NCI-H524 (cell line): ENCODE measurements around the gene SLC16A4.
"Not testable (repeated sequence)": the region's sequence is repeated elsewhere in the genome, so short reads cannot be mapped to it uniquely, and the experiment has no call there.

ENCODE experiments used
- DNase-seq, 2 experiments: peaks; one replicate each; lab custom pipeline; 2025; lab: John Stamatoyannopoulos, UW

SLC16A4 gene

DNA sequence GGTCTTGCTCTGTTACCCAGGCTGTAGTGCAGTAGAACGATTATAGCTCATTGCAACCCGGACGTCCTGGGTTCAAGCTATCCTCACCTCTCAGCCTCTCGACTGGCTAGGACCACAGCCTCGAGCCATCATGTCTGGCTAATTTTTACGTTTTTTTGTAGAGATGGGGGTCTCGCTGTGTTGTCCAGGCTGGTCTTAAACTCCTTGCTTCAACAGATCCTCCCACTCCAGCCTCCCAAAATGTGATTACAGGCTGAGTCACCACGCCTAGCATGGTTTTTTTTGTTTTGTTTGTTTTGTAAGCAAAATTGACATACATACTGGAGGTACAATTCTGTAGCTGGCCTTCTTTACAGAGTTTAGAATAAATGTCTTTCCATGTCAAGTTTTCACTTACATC lies 17.7 kb upstream of the SLC16A4 start:
- no peak for DNase-seq

DNA sequence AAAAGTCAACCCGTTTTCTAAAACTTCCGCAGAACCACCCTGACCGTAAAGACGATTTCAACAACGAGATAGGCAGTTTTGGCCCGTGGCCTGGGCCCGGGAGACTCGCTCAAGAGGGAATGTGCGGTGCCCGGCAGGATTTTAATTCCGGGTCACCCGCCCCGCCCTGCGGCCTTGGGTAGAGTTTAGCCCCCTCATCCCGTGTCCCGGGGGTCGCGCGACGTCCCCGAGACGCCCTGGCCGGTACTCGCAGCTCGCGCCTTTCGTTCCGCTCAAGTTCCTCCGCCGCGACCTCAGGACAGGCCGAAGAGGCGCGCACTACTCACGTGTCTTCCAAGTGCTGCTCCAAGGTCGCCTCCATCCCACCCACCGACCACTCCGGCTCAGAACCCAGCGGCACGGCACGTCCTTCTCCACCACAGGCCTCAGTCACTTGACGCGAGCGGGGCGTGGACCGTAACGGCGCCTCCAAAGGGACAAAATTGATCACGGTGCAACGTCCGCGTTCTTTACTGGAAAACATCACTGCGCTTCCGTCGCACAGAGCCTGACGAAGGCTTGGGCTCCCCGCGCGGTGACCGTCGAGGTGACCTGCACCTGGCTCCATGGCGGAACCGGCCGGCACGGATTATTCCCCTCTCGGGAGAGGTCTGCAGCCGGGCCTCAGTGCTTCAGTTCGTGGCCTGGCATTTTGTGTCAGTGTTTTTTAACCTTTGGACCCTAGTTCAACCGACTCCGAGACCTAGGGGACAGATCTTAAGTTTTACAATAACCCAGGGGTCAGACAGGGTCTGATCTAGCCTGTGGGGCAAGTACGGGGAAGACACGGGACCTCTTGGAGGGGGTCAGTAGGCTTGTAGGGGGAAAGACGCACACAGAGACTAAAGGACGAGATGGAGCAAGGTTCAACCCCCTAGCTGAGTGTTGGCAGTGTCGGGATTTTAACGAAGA lies 16.7 kb upstream of the SLC16A4 start, which contains the start of gene LAMTOR5:
LAMTOR5 (minus strand) TSS at position 435 of the 951 bp plus-strand sequence; CDS start at position 361, 74 bp downstream.
- peak; percentile 82 to 91 for DNase-seq

DNA sequence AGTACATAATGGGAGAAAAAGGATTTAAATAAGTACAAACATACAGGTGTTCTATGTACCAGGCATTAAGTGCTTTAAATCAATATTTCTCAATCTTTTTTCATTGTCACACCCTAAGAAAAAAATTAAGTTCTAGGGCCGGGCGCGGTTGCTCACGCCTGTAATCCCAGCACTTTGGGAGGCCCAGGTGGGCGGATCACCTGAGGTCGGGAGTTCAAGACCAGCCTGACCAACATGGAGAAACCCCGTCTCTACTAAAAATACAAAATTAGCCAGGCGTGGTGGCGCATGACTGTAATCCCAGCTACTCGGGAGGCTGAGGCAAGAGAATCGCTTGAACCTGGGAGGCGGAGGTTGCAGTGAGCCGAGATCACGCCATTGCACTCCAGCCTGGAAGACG lies 15.6 kb upstream of the SLC16A4 start:
- DNase-seq = not testable (repeated sequence)

DNA sequence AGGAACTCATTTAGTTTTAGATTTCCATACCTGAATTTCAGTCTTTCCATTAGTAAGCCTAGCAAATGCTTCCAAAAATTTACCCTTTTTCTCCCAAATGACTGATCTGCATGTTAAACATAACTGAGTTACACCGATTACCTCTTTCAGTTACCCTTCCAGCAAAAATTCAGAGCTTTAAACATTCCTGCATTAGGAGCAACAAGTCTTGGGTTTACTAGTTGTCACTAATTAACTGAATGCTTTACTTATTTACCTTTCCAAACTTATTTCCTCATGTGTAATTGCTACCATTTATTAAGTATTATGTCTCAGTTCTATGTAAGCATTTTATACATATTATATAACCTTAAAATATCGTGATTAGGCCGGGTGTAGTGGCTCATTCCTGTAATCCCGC lies 13.6 kb upstream of the SLC16A4 start:
- DNase-seq = no peak

DNA sequence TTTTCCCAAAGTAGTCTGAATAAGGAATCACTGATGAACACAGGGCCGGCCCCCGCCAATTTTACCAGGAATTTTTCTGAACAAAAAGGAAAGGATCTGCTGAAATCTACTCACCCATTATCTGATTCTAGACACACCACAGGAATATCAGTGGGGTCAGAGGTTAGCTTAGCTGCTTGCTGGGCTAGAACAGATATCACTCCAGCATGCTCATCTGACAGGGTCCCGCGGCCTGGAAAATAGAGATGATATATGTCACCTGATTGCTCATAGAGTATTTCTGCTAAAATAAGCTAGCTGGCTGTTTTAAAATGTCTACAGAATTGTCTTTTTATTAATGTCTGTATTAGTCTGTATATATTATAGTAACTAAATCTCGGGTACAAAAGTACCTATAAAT lies 13.0 kb upstream of the SLC16A4 start:
- no peak for DNase-seq

DNA sequence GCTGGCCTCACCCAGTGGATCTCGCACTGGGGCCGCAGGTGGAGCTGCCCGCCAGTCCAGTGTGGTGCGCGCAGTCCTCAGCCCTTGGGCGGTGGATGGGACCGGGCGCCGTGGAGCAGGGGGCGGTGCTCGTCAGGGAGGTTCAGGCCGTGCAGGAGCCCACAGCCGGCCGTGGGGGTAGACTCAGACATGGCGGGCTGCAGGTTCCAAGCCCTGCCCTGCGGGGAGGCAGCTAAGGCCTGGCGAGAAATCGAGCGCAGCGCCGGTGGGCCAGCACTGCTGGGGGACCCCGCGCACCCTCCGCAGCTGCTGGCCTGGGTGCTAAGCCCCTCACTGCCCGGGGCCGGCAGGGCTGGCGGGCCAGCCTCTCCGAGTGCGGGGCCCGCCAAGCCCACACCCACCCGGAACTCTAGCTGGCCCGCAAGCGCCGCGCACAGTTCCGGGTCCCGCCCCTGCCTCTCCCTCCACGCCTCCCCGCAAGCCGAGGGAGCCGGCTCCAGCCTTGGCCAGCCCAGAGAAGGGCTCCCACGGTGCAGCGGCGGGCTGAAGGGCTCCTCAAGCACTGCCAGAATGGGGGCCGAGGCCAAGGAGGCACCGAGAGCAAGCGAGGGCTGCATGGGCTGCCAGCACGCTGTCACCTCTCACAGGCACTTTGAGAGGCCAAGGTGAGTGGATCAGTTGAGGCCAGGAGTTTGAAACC lies 5.6 kb upstream of the SLC16A4 start:
- not testable (repeated sequence) for DNase-seq

DNA sequence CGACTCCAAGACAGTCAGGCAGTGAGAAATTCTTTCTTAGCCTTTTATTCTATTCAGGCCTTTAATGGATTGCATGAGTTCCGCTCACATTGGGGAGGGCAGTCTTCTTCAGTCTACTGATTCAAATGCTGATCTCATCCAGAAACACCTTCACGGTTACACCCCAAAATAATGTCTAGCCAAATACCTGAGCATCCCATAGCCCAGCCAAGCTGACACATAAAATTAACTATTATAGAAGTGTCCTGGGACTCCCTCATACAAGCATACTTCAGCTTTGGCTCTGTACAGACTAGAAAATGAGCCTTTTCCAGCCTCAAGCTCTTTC lies 3.6 kb upstream of the SLC16A4 start:
- no peak for DNase-seq

DNA sequence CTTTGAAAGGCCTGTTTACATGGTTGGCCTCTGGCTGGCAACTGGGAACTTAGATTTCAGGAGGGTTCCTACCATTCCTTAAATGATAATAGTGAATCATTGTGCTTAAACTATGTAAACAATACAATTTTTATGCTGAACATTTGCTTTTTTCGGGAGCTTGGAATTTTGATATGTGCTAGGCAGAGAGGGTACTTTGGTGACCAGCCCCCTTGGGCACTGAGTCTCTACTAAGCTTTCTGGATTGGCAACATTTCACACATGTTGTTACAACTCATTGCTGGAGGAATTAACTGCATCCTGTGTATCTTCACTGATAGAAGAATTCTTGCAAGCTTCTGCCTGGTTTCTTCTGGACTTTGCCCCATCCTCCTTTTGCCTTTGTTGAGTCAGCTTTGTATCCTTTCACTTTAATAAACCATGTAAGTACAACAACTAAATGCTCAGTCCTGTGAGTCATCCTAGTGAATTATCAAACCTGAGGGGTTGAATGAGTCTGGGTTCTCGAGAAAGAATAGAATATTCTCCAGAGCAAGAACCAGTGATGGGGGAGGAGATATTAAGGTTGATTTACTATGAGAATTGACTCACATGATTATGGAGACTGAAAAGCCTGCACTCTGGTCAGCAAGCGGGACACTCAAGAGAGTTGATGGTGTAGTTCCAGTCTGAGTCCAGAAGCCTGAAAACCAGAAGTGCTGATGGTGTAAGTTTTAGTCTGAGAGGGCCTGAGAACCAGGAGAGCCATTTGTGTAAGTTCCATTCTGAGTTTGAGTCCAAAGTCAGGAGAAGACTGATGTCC lies 3.1 kb upstream of the SLC16A4 start:
- no peak for DNase-seq

DNA sequence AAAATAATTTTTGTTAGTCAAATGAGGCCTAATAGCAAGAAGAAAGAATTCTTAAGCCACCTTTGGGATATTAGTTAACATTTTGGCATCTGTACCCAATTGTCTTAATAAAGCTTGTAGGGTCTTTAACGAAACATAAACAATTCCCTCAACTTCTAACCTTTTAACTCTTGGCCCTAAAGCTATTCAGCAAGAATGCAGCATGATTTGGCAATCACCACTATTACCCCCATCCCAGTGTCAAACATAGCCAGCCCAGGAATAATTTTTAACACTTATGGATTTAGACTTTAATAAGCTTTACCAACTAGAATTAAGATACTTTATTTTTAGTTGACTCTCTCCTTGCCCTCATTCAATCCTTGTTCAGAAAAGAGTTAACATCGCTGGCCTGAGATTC lies 2.5 kb upstream of the SLC16A4 start:
- no peak for DNase-seq

DNA sequence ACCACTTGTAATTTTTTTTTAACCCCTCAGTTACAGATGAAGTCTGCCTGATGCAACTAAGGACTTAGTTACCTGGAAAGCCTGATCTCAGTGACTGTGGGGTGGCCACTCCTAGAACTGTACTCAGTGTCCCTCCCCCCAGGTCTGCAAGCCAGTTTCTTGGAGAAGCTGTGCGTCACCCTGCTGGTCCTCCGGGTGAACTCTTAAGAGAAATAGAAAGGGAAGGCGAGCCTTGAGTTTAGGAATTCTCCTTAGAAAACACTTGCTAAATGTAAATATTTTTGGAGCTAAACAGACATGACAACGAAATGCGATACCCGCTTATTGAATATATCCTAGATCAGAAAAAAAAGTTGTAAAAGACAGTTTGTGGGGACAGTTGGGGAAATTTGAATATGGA lies 730 bp downstream of the SLC16A4 start:
- no peak for DNase-seq

DNA sequence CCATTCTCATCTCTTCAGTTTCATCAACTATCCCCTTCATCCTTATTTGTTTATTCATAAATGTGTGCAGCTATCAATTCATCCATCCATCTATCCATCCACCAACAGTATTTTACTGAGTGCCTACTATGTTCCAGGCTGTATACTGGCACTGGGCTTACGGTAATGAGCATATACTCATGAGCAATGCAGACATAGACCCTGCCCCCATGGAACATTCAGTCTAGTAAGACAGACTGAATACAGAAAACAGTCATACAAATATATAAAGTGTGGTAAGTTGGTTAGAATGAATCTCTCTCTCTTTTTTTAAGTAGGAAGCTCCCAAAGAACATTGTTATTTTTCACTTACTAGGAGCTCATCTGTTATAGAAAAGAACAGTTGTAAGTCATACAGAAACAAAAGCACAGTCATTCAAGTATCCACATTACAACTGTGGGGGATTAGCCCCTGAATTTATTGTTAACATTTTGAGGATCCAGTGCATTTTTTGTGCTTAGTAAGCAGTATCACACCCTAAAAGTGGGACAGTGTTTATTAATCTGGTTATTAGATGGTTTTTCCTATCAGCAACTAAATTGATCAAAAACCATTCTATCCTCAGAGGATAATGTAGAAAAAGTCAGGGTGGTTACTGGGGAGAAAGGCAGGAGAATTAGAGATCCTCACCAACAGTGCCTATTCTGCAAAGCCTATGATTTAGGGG lies 3.6 kb downstream of the SLC16A4 start:
- no peak for DNase-seq

DNA sequence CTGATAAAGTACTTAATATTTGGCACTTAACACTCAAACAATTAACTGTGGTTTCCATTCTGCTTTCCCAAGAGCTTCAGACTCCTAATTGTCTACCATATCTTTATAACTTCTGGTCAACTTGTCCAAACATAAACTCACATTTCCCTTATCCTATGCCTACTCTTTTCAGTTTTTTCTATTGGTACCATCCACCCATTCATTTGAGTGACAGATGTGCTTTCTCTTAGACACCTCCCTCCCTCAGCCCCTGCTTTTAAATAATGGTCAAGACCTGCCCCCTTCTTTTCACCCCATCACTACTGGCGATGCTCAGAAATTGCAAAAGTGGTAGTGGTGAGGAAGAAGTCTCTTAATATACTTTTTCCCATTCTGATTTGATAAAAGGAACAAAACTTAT lies 5.5 kb downstream of the SLC16A4 start:
- no peak for DNase-seq

DNA sequence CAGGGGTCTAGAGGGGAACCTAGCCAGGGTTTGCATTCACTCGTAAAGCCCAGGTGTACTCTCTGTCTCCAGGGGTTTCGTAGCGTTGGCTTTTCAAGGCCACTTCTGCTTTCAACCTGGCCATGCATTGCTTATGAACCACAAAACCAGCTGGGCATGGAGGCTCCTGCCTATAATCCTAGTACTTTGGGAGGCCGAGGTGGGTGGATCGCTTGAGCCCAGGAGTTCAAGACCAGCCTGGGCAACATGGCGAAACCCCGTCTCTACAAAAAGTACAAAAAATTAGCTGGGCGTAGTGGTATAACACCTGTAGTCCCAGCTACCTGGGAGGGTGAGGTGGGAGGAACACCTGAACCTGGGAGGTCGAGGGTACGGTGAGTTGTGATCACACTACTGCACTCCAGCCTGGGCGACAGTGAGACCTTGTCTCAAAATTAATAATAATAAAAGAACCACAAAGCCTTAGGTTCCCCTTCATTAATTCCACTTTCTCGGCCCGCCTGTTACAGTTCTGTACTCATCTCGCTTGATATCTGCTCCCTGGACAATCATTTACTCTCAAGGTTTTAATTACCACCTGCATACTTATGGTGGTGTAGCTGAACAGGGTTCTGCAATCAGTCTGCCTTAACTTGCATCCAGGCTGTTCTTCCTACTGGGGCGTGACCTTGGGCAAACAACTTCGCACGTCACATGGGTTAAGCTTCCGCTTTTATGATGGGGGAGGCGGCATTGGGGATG lies 6.1 kb downstream of the SLC16A4 start:
- no peak for DNase-seq

DNA sequence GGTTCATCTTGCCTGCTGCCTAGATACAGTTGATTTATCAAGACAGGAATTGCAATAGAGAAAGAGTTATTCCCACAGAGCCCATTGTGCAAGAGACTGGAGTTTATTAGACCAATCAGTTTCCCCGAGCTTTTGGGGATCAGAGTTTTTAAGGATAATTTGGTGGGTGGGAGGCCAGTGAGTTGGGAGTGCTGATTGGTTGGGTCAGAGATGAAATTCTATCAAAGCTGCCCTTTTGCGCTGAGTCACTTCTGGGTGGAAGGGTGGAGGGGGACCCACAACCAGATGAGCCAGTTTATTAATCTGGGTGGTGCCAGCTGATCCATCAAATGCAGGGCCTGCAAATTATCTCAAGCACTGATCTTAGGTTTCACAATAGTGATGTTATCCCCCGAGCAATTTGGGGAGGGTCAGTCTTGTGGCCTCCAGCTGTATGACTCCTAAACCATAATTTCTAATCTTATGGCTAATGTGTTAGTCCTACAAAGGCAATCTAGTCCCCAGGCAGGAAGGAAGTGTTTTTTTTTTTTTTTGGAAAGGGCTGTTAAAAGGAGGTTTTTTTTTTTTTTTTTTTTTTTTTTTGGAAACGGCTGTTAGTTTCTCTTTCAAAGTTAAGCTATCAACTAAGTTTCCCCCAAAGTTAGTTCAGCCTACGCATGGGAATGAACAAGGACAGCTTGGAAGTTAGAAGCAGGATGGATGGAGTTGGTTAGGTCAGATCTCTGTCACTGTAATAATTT lies 7.4 kb downstream of the SLC16A4 start:
- peak in 1 of 2 experiments; percentile 6 for DNase-seq

DNA sequence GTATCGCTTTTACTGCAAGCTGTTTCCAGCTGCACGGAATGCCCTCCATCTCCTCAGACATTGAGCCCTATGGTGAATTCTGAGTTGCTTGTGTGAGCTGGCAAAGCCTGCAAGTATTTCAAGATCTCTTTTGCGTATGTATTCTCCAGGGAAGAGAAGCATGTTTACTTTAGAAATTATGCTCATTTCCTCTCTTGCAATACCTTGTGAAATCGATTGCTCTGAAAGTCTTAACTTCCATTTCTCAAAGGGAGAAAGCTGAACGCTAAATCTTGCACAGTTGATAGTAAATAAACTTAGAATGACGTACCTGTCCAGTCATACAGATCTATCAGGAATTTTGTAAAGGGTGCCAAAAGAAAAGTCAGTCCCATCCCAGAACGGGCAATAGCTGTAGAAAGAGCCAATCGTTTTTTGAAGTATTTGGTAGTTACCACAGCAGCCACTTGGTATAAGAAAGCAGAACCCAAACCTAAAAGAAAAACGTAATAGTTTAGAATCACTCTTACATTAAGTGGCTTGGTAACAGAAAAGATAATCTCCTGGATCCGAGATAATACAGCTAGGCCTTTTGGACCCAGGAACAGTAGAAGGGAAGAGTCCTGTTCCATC lies 10.0 kb downstream of the SLC16A4 start:
- DNase-seq = no peak

DNA sequence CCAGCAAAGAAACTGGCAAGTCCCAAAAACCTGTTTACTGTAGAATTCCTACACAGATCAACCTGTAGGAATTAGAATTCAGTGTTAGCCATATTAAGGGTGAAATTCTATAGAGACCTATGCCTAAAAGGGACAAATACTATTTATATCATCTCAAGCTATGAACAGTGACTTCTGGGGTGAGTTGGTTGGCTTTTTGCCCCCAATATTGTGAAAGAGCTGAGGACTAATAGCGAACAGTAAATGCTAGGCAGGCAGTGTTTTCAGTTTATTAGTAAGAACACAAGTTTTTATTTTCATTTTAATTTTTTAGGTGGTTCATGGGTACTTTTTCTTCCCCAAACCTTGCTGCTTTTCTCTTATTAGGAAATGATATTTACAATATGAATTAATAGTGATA lies 15.3 kb downstream of the SLC16A4 start:
- no peak for DNase-seq

DNA sequence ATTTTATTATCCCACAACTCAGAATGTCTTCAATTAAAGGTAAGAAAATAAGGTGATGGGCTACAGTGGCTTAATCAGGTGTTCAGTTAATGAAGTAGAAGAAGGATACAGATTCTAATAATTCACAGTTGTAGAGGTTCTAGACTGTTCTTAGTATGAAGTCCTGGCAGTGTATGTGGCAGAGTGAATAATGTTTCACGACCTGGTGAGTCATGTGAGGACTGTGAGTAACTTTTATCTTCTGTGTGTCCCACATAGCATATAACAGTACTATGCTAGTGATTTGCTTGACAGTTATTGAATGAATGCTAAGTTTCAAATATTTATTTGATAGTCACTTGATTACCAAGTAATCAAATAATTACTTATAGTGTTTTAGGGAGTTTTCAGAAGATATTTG lies 20.0 kb downstream of the SLC16A4 start:
- no peak for DNase-seq

DNA sequence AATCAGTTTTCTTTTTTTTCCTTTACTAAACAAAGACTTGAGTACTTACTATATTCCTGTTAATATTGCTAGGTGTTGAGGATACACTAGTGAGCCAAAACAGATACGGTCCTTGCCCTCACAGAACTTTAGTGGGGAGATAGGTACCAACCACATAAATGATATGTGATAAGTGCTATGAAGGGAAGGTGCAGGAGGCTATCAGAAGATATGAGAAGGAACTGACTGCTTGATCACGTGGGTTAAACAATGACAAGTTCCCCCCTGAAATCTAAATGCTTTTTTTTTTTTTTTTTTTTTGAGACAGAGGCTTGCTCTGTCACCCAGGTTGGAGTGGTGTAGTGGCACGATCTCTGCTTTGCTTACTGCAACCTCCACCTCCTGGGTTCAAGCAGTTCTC lies 26.6 kb downstream of the SLC16A4 start:
- no peak for DNase-seq

DNA sequence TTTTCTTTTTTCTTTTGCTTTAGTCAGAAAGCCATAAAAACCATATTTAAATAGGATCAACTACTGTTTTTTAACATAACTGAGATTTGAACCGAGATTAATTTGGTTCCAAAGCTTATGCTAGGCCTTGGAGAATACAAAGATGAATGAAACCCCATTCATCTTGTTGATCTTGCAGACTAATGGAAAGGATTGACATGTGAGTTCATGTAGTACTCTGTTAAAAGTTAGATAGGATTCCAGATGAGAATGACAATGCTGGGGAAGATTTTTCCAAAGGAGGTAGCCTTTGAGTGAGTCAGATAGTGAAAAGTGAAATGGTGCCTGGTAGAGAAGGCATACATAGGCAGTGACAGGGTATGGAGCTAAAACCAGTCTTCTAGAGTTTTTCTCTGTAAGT lies 29.0 kb downstream of the SLC16A4 start:
- no peak for DNase-seq

DNA sequence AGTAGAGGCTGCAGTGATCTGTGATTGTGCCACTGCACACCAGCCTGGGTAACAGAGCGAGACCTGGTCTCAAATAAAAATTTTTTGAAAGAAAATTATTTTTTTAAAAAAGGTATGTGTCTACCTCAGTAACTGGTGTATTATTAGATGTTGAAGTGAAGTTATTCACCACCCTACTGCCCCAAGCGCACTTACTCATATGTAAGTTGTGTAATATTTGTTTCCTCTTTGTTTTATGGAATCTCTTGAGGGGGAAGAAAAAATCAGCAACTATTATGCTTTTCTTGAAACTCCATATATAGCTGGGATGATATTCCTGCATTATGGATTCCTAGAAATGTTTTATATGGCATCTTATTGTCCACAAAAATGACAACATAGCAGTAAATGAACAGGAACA lies 30.4 kb downstream of the SLC16A4 start:
- DNase-seq = no peak
